Measurements from ENCODE around the gene RSU1. TPM values are rescaled to one million over a fixed set of nuclear protein-coding genes. Genes with fewer than 3 reads are reported as not detected.

Gene RSU1
- total RNA-seq, 2 experiments from 2014 or later: 42.4 to 47.5 TPM

DNA sequence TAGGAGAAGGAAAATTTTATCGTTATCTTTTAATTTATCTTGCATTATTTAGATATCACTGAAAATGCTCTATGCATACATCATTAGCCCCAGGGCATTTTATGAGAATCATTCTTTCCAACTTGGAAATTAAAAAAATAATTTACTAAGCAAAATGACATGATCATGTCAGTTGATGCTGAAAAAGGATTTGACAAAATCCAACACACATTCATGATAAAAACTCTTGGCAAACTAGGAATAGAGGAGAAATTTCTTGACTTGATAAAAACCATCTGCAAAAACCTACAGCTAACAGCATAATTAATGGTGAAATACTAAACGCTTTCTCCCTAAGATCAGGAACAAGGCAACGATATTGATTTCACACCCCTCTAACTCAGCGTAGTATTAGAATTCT, 40.2 kb upstream of the RSU1 start:
- ATAC-seq: no peak
- no peak overlapping the region for H3K27ac Mint-ChIP-seq
- H3K36me3 Mint-ChIP-seq (ENCODE audit: low read depth): no peaks in the 10 kb centered on the region
- CTCF ChIA-PET: interaction anchor here (0.7 to 2.6 kb wide), 3 partner anchors 14 to 519 kb away, joined by 3 to 12 read pairs (median 4); no protein-coding TSS in a partner anchor
- intact Hi-C loops (cut with micrococcal nuclease): no loop called here
- no peaks in the 10 kb centered on the region for H3K9me3 Mint-ChIP-seq
- no peaks in the 10 kb centered on the region for H3K27me3 Mint-ChIP-seq
- no peak for TF ChIP-seq CTCF (IDR thresholded peaks at IDR 0.05)
- H3K4me3 Mint-ChIP-seq: no peak overlapping the region
- POLR2A ChIA-PET: no interaction called here
- DNase-seq: no peak
- H3K4me1 Mint-ChIP-seq (ENCODE audit: low read depth): no peaks in the 10 kb centered on the region

- Mint-ChIP-seq H3K4me3 (no peak overlapping the region), H3K4me1 (ENCODE audit: low read depth) (no peaks in the 10 kb centered on the region), H3K9me3 (no peaks in the 10 kb centered on the region), H3K27me3 (no peaks in the 10 kb centered on the region), H3K27ac (no peak overlapping the region), H3K36me3 (ENCODE audit: low read depth) (no peaks in the 10 kb centered on the region)
- CTCF ChIA-PET: interaction anchor here (0.8 to 2.6 kb wide), 7 partner anchors 10 to 593 kb away, joined by 3 to 12 read pairs (median 3); no protein-coding TSS in a partner anchor
- POLR2A ChIA-PET: interaction anchor here (1.2 kb wide), 1 partner anchor 77 kb away, joined by 4 read pairs; no protein-coding TSS in a partner anchor
- no peak for TF ChIP-seq CTCF (IDR thresholded peaks at IDR 0.05)
- intact Hi-C loops (cut with micrococcal nuclease): no loop called here
- no peak for ATAC-seq
- DNase-seq: no peak
Observed at GRCh38 chr10:16856567-16856966, 39.3 kb upstream of the RSU1 start.

GRCh38 chr10:16856092-16856491, 38.9 kb upstream of the RSU1 start:
- TF ChIP-seq CTCF (IDR thresholded peaks at IDR 0.05): no peak
- ChIA-PET POLR2A (interaction anchor here (1.2 kb wide), 1 partner anchor 77 kb away, joined by 4 read pairs; no protein-coding TSS in a partner anchor), CTCF (interaction anchor here (0.9 to 2.6 kb wide), 6 partner anchors 11 to 594 kb away, joined by 3 to 12 read pairs (median 4); no protein-coding TSS in a partner anchor)
- Mint-ChIP-seq H3K27ac (no peak overlapping the region), H3K9me3 (no peaks in the 10 kb centered on the region), H3K4me3 (no peak overlapping the region), H3K27me3 (no peaks in the 10 kb centered on the region), H3K4me1 (ENCODE audit: low read depth) (no peaks in the 10 kb centered on the region), H3K36me3 (ENCODE audit: low read depth) (no peaks in the 10 kb centered on the region)
- ATAC-seq (no peak), DNase-seq (no peak)
- intact Hi-C loops (cut with micrococcal nuclease): no loop called here

DNA sequence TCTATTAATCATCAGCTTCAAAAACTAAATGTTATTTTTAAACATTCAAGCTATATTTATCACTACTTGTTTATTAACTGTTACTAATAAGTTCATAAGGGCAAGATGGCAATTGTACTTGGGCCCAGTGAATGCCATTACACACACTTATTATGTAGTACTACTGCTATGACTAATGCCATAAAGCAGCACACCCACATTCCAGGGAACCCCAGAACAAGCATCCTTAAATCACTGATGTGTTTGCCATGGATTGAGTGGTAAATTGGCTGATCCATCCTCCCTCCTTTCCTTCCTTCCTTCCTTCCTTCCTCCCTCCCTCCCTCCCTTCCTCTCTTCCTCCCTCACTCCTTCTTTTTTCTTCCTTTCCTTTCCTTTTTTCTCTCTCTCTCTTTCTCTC, 37.4 kb upstream of the RSU1 start:
- Mint-ChIP-seq H3K4me1 (ENCODE audit: low read depth) (no peaks in the 10 kb centered on the region), H3K4me3 (no peak overlapping the region), H3K36me3 (ENCODE audit: low read depth) (no peaks in the 10 kb centered on the region), H3K9me3 (no peaks in the 10 kb centered on the region), H3K27me3 (no peaks in the 10 kb centered on the region), H3K27ac (no peak overlapping the region)
- ATAC-seq (no peak), DNase-seq (no peak)
- intact Hi-C loops (cut with micrococcal nuclease): no loop called here
- TF ChIP-seq CTCF (IDR thresholded peaks at IDR 0.05): no peak
- POLR2A ChIA-PET: no interaction called here
- CTCF ChIA-PET: interaction anchor here (1.1 to 1.5 kb wide), 3 partner anchors 18 to 27 kb away, joined by 3 to 4 read pairs (median 3); no protein-coding TSS in a partner anchor

- Mint-ChIP-seq H3K27me3 (no peaks in the 10 kb centered on the region), H3K4me3 (no peak overlapping the region), H3K9me3 (no peaks in the 10 kb centered on the region), H3K27ac (no peak overlapping the region), H3K36me3 (ENCODE audit: low read depth) (no peaks in the 10 kb centered on the region), H3K4me1 (ENCODE audit: low read depth) (no peaks in the 10 kb centered on the region)
- CTCF ChIA-PET: interaction anchor here (1.5 to 1.6 kb wide), 2 partner anchors 19 to 405 kb away, joined by 3 to 9 read pairs; no protein-coding TSS in a partner anchor
- ATAC-seq (no peak), DNase-seq (no peak)
- intact Hi-C loops (cut with micrococcal nuclease): no loop called here
- TF ChIP-seq CTCF (IDR thresholded peaks at IDR 0.05): no peak
- POLR2A ChIA-PET: no interaction called here
Observed at GRCh38 chr10:16853809-16854208, 36.6 kb upstream of the RSU1 start.
